Measurements from ENCODE around the gene YTHDF2.

The YTHDF2 gene

GRCh38 chr1:28735961-28736449, 735 bp upstream of the YTHDF2 start:
- peaks cover 41% of the 10 kb centered on the region for H3K79me2 ChIP-seq (ENCODE audit: insufficient read depth, low read depth)
- peak overlapping the region; percentile 96 for H3K27ac ChIP-seq
- TF ChIP-seq, protein P1, sequence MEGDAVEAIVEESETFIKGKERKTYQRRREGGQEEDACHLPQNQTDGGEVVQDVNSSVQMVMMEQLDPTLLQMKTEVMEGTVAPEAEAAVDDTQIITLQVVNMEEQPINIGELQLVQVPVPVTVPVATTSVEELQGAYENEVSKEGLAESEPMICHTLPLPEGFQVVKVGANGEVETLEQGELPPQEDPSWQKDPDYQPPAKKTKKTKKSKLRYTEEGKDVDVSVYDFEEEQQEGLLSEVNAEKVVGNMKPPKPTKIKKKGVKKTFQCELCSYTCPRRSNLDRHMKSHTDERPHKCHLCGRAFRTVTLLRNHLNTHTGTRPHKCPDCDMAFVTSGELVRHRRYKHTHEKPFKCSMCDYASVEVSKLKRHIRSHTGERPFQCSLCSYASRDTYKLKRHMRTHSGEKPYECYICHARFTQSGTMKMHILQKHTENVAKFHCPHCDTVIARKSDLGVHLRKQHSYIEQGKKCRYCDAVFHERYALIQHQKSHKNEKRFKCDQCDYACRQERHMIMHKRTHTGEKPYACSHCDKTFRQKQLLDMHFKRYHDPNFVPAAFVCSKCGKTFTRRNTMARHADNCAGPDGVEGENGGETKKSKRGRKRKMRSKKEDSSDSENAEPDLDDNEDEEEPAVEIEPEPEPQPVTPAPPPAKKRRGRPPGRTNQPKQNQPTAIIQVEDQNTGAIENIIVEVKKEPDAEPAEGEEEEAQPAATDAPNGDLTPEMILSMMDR (conservative IDR thresholded peaks at IDR 0.05; ENCODE audit: low read depth, low read length) = no peak
- H3K9ac ChIP-seq = peak overlapping the region; percentile 94
- H3K4me3 ChIP-seq (IDR thresholded peaks at IDR 0.05; ENCODE audit: insufficient read depth, low read depth, low read length) = no peak overlapping the region
- H3K4me1 ChIP-seq (ENCODE audit: low read depth, poor library complexity, severe bottlenecking) = peaks cover 37% of the 10 kb centered on the region
- H3K4me2 ChIP-seq = peak overlapping the region; percentile 86
- H3K27me3 ChIP-seq (ENCODE audit: insufficient read depth, low read depth) = no peaks in the 10 kb centered on the region
- peaks cover 18% of the 10 kb centered on the region; the same call in 1 of the 2 replicates for H4K20me1 ChIP-seq (ENCODE audit: insufficient read depth)
- peaks cover 20% of the 10 kb centered on the region; the same call in 1 of the 2 replicates for H3K36me3 ChIP-seq (ENCODE audit: insufficient read depth)
- H2AFZ ChIP-seq (ENCODE audit: low read depth) = peak overlapping the region; percentile 98

- peak overlapping the region; percentile 86 for H3K4me3 ChIP-seq (IDR thresholded peaks at IDR 0.05; ENCODE audit: insufficient read depth, low read depth, low read length)
- no peaks in the 10 kb centered on the region for H3K27me3 ChIP-seq (ENCODE audit: insufficient read depth, low read depth)
- peaks cover 47% of the 10 kb centered on the region for H3K4me1 ChIP-seq (ENCODE audit: low read depth, poor library complexity, severe bottlenecking)
- peaks cover 20% of the 10 kb centered on the region; the same call in 1 of the 2 replicates for H3K36me3 ChIP-seq (ENCODE audit: insufficient read depth)
- H4K20me1 ChIP-seq (ENCODE audit: insufficient read depth) = peaks cover 18% of the 10 kb centered on the region; the same call in 1 of the 2 replicates
- H3K9ac ChIP-seq = peak overlapping the region; percentile 94
- peak overlapping the region; percentile 95 for H3K4me2 ChIP-seq
- H3K79me2 ChIP-seq (ENCODE audit: insufficient read depth, low read depth) = peaks cover 56% of the 10 kb centered on the region
- H2AFZ ChIP-seq (ENCODE audit: low read depth) = peak overlapping the region; percentile 98; the same call in 1 of the 2 replicates
- TF ChIP-seq, protein P1 (conservative IDR thresholded peaks at IDR 0.05; ENCODE audit: low read depth, low read length) = no peak
- peak overlapping the region; percentile 96 for H3K27ac ChIP-seq
Measured at GRCh38 chr1:28737307-28738132, 780 bp downstream of the YTHDF2 start.

GRCh38 chr1:28740118-28740517, 3.4 kb downstream of the YTHDF2 start:
- H3K27ac ChIP-seq = no peak overlapping the region
- TF ChIP-seq, protein P1 (conservative IDR thresholded peaks at IDR 0.05; ENCODE audit: low read depth, low read length) = no peak
- no peaks in the 10 kb centered on the region for H3K27me3 ChIP-seq (ENCODE audit: insufficient read depth, low read depth)
- peak overlapping the region; percentile 95; the same call in 1 of the 2 replicates for H3K4me2 ChIP-seq
- no peak overlapping the region for H3K9ac ChIP-seq
- peaks cover 31% of the 10 kb centered on the region; the same call in 1 of the 2 replicates for H3K36me3 ChIP-seq (ENCODE audit: insufficient read depth)
- H3K79me2 ChIP-seq (ENCODE audit: insufficient read depth, low read depth) = peaks cover 82% of the 10 kb centered on the region
- no peak overlapping the region for H3K4me3 ChIP-seq (IDR thresholded peaks at IDR 0.05; ENCODE audit: insufficient read depth, low read depth, low read length)
- no peak overlapping the region for H2AFZ ChIP-seq (ENCODE audit: low read depth)
- H4K20me1 ChIP-seq (ENCODE audit: insufficient read depth) = peaks cover 32% of the 10 kb centered on the region
- peaks cover 70% of the 10 kb centered on the region for H3K4me1 ChIP-seq (ENCODE audit: low read depth, poor library complexity, severe bottlenecking)

- TF ChIP-seq, protein P1 (conservative IDR thresholded peaks at IDR 0.05; ENCODE audit: low read depth, low read length) = no peak
- Histone ChIP-seq H3K36me3 (ENCODE audit: insufficient read depth) (peaks cover 23% of the 10 kb centered on the region; the same call in 1 of the 2 replicates), H4K20me1 (ENCODE audit: insufficient read depth) (peaks cover 32% of the 10 kb centered on the region), H3K4me3 (IDR thresholded peaks at IDR 0.05; ENCODE audit: insufficient read depth, low read depth, low read length) (no peak overlapping the region), H3K4me1 (ENCODE audit: low read depth, poor library complexity, severe bottlenecking) (peaks cover 68% of the 10 kb centered on the region), H3K27me3 (ENCODE audit: insufficient read depth, low read depth) (no peaks in the 10 kb centered on the region), H3K27ac (no peak overlapping the region), H3K9ac (no peak overlapping the region), H2AFZ (ENCODE audit: low read depth) (no peak overlapping the region), H3K4me2 (no peak overlapping the region), H3K79me2 (ENCODE audit: insufficient read depth, low read depth) (peaks cover 100% of the 10 kb centered on the region)
Measured at GRCh38 chr1:28744184-28744583, 7.4 kb downstream of the YTHDF2 start.
